Activated CD8-positive, alpha-beta memory T cell treated with anti-CD3 and anti-CD28 coated beads, Interleukin-2, amount 50 U/mL, for 1 hour (primary cell): ENCODE data around the gene ZNF205.
"Not testable (repeated sequence)": the region's sequence is repeated elsewhere in the genome, so short reads cannot be mapped to it uniquely, and the experiment has no call there.

Source experiments
- DNase-seq: peaks from one replicate; pipeline ENCODE4 v3.0.0-alpha.2; 2020; ENCODE audit errors: extremely low read depth

The ZNF205 gene

DNA sequence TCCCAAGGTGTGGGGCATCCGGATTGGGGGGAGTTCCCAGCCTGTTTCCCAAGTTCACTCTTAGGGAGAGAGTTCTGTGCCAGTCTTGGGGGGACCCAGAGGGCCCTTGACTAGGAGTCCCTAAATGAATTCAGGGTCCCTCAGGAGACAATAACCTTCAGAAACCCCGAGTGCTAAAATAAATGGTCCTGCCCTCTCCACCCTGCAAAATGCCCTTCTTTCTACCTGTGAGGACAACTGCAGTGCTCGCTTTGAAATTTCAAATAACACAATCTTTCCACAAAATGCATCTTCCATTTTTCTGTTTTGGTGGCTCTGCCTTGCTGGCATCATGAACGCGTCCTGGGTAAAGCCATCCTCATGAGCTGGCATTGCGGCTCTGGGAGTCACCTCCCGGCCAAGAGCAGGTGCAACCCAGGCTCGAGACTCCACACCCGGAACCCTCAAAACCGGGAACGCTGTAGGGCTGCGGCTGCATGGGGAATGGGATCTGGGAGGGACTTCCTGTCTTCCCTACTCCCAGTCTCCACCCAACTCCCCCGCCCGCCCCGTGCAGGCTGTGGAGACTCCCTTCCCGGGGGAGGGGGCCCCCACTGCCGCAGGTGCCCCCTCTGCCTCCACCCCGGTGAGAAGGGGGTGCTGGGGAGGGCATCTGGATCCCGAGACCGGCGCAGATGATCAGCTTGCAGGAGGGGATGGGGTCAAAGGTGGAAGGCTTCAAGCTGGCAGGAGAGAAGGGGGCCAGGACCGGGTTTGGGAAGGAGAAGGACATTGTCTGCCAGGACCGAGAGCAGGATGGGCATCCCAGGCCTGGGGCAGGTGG, at the start of gene ZNF205:
TSS of gene ZNF205 (plus strand) at position 529 of the 823 bp plus-strand sequence. CDS start 845 bp downstream, outside the sequence.
- DNase-seq = no peak

DNA sequence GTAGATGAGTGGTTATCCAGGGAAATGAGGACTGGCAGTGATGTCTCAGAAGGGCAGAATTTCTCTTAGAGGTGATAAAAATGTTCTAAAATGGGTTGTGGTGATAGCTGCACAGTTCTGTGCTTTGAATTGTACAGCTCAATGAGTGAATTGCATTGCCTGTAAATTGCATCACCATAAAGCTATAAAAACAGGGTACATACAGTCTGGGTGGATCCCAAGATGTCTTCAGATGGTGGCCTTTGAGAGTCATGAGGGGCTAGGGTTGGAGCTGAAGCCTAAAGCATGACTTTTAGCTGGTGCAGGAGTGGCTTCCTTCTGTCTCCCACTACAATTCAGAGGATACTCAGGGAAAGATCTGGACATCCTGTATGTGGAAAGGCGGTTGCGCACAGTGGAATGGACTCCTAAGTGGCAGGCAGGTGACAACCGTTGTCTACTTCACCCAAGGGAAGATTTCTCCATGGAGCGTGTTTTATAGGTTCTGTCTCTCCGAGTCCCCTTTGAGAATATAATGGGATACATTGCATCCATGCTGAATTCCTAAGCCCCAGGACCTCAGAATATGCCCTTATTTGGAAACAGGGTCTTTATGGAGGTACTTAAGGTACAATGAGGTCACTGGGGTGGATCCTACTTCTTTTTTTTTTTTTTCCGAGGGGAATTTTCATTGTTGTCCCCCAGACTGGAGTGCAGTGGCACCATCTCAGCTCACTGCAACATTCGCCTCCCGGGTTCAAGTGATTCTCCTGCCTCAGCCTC, 48.6 kb upstream of the ZNF205 start:
- no peak for DNase-seq

DNA sequence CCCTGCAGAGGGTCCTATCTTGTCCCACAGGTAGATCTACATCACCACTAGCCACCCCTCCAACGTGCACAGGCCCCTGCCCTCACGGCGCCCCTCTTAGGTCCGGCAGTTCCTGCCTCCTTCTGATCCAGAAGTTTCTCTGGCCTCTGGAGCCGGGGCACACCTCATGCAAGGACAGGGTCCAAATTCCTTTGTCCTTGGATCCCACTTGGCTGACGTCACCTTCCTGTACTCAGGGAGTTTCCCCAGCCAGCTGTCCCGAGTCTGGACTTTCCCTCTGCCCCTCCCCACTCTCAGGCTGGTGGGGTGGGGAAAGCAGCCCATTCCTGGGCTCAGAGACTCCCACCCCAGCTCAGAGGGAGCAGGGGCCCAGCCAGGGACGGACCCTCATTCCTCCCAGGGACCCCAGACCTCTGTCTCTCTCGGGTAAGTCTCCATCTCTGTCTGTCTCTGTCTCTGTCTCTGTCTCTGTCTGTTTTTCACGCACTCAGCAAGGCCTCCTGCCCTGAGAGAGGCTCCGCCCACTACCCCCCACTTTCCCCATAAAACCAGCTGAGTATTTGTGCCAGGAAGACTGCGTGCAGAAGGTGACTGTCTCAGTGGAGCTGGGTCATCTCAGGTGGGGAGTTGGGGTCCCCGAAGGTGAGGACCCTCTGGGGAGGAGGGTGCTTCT, 47.2 kb upstream of the ZNF205 start, which contains the start of gene IL32:
TSS of gene IL32 (plus strand) at position 572 of the 673 bp plus-strand sequence. CDS start 172 bp downstream, outside the sequence.
- no peak for DNase-seq

DNA sequence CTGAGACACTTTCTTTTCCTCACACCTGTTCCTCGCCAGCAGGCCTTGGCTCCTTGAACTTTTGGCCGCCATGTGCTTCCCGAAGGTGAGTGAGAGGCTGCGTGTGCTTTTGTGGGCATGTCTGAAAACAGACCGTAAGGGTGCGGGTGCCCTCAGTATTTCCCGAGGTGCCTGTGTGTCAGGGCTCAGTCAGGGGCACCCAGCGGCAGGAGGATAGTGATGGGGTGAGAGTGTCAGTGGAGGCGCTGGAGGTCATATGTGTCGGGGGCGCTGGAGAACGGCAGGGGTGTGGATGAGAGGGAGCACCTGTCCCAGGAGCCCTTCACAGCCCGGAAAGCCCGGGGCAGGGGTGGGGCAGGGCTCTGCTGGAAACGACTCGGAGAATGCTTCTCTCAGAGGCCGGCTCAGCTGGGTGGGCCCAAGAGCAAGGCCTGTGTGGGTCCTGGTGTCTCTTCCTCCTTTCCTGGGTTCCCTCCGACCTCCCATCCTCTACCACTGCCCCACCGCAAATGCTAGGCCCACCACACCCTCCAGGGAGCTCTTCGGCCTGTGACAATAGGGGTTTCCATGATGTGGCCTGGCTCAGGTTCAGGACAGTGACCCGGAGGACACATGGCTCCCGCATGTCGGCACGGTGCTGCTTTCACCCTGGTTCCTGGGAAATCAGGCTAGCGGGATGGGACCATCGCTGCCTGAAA, 46.5 kb upstream of the ZNF205 start:
- no peak for DNase-seq

DNA sequence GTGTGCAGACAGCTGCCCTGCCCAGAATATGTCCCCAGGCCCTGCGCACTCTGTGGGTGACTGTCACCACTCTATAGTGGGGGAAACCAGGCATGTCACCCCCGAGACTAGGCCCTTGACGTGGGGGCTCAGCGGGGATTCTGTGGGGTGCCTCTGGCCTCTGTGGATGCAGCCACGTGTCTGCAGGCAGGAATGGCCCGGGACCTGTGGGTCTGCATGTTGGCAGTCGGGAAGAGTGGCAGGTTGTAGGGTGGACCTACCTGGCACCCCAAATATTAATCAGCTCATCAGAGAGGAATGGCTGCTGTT, 46.0 kb upstream of the ZNF205 start:
- no peak for DNase-seq

DNA sequence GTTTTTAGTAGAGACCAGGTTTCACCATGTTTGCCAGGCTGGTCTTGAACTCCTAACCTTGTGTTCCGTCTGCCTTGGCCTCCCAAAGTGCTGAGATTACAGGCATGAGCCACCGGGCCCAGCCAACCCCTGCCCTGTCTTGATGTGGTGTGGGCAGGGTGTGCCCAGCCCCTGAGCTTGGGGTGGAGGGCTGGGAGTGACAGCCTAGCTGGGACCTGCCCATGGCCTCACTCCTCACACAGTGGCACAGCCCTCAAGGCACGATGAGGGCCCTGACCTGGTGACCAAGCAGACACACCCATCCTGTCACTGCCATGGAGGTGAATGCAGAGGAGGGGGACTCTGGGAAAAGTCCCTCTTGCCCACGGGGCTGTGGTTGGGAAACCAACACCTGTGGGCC, 43.9 kb upstream of the ZNF205 start:
- no peak for DNase-seq

DNA sequence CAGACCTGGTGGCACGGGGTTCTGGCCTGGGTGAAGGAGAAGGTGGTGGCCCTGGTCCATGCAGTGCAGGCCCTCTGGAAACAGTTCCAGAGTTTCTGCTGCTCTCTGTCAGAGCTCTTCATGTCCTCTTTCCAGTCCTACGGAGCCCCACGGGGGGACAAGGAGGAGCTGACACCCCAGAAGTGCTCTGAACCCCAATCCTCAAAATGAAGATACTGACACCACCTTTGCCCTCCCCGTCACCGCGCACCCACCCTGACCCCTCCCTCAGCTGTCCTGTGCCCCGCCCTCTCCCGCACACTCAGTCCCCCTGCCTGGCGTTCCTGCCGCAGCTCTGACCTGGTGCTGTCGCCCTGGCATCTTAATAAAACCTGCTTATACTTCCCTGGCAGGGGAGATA, 43.2 kb upstream of the ZNF205 start:
- not testable (repeated sequence) for DNase-seq

DNA sequence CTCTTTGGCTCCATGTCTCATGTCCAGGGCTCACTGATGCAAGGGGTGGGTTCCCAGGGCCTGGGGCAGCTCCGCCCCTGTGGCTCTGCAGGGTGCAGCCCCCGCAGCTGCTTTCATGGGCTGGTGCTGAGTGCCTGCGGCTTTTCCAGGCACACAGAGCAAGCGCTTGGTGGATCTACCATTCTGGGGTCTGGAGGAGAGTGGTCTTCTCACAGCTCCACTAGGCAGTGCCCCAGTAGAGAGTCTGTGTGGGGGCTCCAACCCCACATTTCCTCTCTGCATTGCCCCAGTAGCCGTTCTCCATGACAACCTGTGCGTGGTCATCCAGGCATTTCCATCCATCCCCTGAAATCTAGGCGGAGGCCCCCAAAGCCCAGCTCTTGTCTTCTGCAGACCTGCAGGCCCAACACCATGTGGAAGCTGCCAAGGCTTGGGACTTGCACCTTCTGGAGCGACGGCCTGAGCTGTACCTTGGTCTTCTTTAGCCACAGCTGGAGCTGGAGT, 41.7 kb upstream of the ZNF205 start:
- DNase-seq = no peak

DNA sequence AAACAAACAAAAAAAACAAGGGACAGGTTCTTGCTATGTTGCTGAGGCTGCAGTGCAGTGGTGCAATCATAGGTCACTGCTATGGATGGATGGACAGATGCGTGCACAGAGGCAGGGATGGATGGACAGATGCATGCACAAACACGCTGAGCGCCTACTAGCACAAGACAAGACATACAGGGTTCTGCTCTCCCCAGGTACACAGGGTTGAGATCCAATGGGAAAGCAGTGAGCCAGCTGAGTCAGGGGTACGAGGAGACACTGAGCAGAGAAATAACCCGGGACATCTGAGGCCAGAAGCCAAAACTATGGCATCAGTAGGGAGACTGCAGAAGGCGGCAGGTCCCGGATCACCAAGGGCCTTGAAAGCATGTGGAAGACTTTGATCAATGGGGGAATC, 40.7 kb upstream of the ZNF205 start:
- no peak for DNase-seq

DNA sequence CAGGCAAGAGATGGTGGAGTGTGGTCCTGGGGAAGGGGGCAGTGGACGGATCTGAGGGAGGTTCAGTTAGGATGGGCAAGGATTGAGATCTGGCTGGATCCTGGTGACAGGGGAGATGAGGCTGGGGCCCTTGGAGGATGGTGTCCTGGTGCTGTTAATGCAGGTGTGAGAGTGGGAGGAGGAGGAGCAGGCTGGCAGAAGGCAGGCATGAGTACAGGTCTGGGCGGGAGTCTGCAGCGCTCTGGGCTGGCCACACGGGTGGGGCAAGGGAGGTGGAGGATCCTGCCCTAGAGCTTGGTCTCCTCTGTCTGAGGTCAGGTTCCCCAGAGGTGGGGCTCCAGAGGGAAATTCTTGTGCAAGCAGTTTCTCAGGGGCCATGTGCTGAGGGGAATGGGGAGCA, 40.2 kb upstream of the ZNF205 start:
- DNase-seq = not testable (repeated sequence)

DNA sequence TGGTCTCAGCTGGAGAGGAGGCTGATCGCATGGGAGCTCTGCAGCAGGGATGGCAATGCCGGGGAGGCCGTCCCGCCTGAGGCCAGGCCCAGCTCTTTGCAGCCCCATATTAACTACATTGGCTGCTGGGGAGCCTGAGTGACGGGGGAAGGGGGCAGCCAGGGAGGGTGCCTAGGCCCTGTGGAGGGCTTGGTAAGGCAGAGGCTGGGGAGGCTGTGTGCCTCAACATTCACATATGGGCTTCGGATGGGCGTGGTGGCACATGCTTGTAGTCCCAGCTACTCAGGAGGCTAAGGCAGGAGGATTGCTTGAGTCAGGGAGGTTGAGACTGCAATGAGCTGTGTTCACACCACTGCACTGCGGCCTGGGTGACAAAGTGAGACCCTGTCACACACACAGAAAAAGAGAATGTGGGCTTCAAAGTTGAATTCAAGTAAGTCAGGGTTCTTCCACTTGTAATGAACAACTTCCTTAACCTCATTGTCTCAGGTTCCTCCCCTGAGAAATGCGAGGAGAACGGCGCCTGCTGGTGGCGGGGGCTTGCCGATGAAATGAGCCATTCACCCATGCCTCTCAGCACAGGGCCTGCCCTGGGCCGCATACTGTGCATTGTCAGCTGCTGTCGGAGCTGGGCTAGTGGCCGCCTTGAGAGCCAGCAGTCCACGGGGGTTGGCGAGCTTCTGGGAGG, 39.7 kb upstream of the ZNF205 start:
- DNase-seq = not testable (repeated sequence)

DNA sequence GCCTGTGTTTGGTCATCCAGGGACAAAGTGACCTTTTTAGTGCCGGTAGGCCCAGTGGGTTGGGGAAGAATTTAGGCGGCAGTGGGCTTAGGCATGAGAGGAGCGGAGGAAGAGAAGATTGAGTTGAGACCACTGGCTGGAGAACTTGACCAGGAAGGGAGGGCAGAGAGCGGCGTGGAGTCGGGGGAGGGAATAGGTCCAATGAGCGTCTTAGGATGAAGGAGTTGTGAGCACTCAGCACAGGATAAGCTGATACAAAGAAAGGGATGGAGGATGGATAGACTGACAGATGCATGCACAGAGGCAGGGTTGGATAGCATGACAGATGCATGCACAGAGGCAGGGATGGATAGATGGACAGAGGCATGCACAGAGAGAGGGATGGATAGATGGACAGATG, 38.9 kb upstream of the ZNF205 start:
- DNase-seq = no peak

DNA sequence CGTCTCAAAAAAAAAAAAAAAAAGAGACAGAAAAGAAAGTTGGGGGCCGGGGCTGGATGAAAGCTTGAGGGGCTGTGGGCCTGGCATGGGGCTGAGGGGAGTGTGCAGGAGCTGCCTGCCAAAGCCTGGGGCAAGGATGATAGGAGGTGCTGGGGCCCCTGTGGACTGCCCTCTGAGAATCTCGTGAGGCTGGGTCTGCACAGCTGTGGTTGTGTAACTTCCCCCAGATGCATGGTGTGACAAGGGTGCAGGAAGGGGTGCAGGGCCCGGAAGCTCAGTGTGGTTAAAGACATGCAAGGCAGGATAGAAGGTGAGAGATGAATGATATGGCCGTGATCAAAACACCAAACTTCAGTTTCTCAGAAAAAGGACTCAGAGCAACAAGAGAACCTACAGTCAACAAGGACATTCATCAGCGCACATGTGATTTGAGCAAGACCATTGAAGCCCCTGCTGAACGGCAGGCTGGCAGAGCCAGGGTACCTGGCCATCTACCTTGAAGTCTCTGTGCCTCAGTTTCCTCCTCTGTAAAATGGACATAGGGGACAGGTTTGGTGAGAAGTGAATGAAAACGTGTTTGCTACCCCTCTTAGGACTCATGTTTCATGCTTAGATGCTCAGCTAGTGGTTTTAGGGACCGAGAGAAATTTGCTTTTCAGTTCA, 37.4 kb upstream of the ZNF205 start:
- no peak for DNase-seq

DNA sequence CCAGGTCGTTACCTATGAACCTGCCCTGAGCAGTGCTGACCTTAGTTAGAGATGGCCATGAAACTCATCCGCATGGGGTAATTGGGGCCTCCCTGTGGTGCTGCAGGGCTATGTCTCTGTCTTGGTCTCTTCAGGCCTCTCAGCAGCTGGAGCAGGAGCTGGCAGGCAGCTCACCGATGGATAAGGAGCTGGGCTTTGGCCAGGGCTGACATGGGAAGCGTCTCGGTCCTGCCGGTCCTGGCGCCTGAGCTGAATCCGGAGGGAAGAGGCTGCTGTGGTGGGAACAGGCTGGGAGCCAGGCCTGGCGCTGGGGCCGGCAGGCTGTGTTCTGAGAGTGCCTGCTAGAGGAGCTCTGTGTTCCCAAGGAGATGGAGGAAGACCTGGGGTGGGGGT, 36.9 kb upstream of the ZNF205 start:
- DNase-seq = no peak

DNA sequence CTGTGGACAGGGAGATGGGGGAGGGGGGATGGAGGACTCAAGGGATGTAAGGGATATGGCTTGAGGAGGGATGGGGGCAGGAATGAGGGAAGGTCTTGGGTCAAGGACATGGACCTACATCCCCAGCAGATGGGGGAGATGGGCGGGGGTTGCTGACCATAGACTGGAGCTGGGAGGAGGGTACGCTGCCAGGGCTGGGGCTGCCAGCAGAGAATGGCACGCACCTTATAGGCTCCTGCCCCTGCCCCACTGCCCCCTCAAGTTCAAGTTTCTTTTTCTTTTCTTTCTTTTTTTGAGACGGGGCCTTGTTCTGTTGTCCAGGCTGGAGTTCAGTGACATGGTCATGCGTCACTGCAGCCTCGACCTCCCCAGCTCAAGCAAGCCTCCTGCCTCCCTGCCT, 36.4 kb upstream of the ZNF205 start:
- not testable (repeated sequence) for DNase-seq

DNA sequence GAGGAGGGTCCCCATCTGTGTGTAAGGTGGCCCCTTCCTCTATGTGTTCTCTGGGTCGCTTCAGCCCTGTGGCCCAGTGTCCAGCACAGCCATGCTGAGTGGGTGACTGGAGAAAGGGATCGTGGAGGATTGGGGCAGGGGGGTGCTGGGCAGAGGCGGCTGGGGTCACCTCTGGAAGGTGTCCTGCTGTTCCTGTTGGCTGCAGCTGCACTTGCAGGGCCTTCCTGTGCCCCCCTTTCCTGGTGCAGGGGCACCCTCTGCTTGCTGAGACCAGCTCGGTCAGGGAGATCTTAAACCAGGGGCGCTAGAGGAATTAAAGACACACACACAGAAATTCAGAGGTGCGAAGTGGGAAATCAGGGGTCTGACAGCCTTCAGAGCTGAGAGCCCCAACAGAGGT, 35.8 kb upstream of the ZNF205 start:
- no peak for DNase-seq

DNA sequence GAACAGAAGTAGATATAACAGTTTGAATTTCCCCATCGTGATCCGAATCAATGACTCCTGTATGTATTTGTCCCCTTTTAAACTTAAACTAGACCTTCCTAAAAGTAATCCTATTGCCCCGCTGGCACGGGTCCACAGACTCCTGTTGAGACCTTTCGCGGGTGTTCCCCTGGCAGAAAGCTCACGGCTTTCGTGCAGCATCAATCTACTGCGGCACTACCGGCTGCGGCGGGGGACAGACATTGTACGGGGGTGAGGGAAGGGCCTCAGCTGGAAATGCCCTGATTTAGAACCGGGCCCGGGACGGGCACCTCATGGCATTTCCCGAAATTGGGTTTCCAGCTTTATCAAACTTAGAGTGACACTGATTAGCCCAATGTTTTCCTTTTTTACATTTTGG, 32.4 kb upstream of the ZNF205 start:
- no peak for DNase-seq

DNA sequence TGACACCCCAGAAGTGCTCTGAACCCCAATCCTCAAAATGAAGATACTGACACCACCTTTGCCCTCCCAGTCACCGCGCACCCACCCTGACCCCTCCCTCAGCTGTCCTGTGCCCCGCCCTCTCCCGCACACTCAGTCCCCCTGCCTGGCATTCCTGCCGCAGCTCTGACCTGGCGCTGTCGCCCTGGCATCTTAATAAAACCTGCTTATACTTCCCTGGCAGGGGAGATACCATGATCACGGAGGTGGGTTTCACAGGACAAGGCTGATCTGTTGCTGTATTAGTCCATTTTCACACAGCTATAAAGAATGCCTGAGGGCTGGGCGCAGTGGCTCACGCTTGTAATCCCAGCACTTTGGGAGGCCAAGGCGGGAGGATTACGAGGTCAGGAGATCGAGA, 30.4 kb upstream of the ZNF205 start:
- DNase-seq = not testable (repeated sequence)

DNA sequence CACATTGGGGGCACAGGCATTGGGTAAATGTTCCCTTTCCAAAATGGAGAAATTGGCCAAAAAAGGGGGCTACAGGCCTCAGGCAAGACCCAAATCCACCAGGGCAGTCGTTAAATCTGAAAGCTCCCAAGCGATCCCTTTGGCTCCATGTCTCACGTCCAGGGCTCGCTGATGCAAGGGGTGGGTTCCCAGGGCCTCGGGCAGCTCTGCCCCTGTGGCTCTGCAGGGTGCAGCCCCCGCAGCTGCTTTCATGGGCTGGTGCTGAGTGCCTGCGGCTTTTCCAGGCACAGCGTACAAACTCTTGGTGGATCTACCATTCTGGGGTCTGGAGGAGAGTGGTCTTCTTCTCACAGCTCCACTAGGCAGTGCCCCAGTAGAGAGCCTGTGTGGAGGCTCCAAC, 29.0 kb upstream of the ZNF205 start:
- DNase-seq = not testable (repeated sequence)

DNA sequence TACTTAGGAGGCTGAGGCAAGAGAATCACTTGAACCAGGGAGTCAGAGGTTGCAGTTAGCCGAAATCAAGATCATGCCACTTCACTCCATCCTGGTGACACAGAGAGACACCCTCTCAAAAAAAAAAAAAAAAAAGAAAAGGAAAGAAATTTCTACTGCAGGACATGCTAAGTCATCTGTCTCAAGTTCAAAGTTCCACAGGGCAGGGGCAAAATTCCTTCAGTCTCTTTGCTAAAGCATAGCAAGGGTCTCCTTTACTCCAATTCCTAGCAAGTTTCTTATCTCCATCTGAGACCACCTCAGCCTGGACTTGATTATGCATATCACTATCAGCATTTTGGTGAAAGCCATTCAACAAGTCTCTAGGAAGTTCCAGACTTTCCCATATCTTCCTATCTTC, 27.9 kb upstream of the ZNF205 start:
- no peak for DNase-seq
